IMR-90 (cell line): ENCODE measurements around the gene B4GALT7. TPM values are rescaled to one million over a fixed set of nuclear protein-coding genes. Genes with fewer than 3 reads are reported as not detected.

Experiments used
- ATAC-seq: fragments of 200-7000 bp; cut with Tn5 transposase; 2 replicates; pipeline ENCODE4 v1.9.1; 2020; ENCODE audit warnings: low read depth, mild to moderate bottlenecking, moderate library complexity
- BruUV-seq: library from RNA; stranded (reverse); fragments of 400-500 nt; replicated peaks from 2 replicates; lab custom pipeline; 2021; lab: Mats Ljungman, UMichigan
- CTCF ChIA-PET: fragments of 300-600 bp; formaldehyde crosslinking; extraction: SDS; loops from one replicate; lab custom pipeline; 2021; ENCODE audit warnings: antibody characterized with exemption; lab: Yijun Ruan, JAX
- POLR2A ChIA-PET: fragments of 300-600 bp; sonication (Branson Sonifier 250); formaldehyde crosslinking; loops from one replicate; lab custom pipeline; 2022; ENCODE audit warnings: antibody characterized with exemption; ENCODE audit not compliant: unreplicated experiment; lab: Charles Lee
- DNase-seq: peaks from one replicate; pipeline ENCODE4 v3.0.0; 2013
- H2AFZ ChIP-seq: replicated peaks from 2 replicates; pipeline ENCODE3; 2013; ENCODE audit warnings: low read length, mild to moderate bottlenecking; ENCODE audit not compliant: poor library complexity
- H2AK5ac ChIP-seq: 2 replicates; pipeline ENCODE4 v1.6.1; 2013; ENCODE audit warnings: low read depth, low read length, inconsistent platforms
- H2AK9ac ChIP-seq: replicated peaks from 2 replicates; pipeline ENCODE3; 2013; ENCODE audit warnings: mild to moderate bottlenecking, low read depth, low read length, moderate library complexity; ENCODE audit not compliant: poor library complexity
- H2BK120ac ChIP-seq: 2 replicates; pipeline ENCODE4 v1.6.1; 2013; ENCODE audit warnings: low read depth, low read length, inconsistent platforms
- H2BK15ac ChIP-seq: 3 replicates; pipeline ENCODE4 v1.6.1; 2013; ENCODE audit warnings: low read depth, low read length, inconsistent platforms
- H2BK20ac ChIP-seq: 2 replicates; pipeline ENCODE4 v1.6.1; 2013; ENCODE audit warnings: low read depth, mild to moderate bottlenecking, inconsistent platforms, low read length, moderate library complexity
- H2BK5ac ChIP-seq: 2 replicates; pipeline ENCODE4 v1.6.1; 2013; ENCODE audit warnings: mild to moderate bottlenecking, low read depth, low read length, inconsistent platforms; ENCODE audit not compliant: poor library complexity, severe bottlenecking
- H3K14ac ChIP-seq: replicated peaks from 2 replicates; pipeline ENCODE4 v1.6.1; 2013; ENCODE audit warnings: low read depth, low read length, inconsistent platforms
- H3K18ac ChIP-seq: 2 replicates; pipeline ENCODE4 v1.6.1; 2013; ENCODE audit warnings: low read depth, low read length, control low read depth
- H3K23ac ChIP-seq: 2 replicates; pipeline ENCODE4 v1.6.1; 2013; ENCODE audit warnings: low read depth, low read length, inconsistent platforms
- H3K27ac ChIP-seq: 2 replicates; pipeline ENCODE4 v1.5.1; 2013; ENCODE audit warnings: mild to moderate bottlenecking, control low read depth, low read length; ENCODE audit not compliant: insufficient read depth
- H3K27me3 ChIP-seq: 2 replicates; pipeline ENCODE4 v1.6.1; 2013; ENCODE audit warnings: low read length; ENCODE audit not compliant: control insufficient read depth, insufficient read depth
- H3K36me3 ChIP-seq: 2 replicates; pipeline ENCODE4 v1.6.1; 2013; ENCODE audit warnings: low read length, mixed read lengths; ENCODE audit not compliant: control insufficient read depth, insufficient read depth
- H3K4ac ChIP-seq: 2 replicates; pipeline ENCODE4 v1.6.1; 2013; ENCODE audit warnings: low read depth, low read length, inconsistent platforms
- H3K4me1 ChIP-seq: 2 replicates; pipeline ENCODE4 v1.6.1; 2013; ENCODE audit warnings: low read length, mixed read lengths; ENCODE audit not compliant: control insufficient read depth, insufficient read depth
- H3K4me2 ChIP-seq: 2 replicates; pipeline ENCODE4 v1.6.1; 2013; ENCODE audit warnings: low read depth, mild to moderate bottlenecking, control low read depth, low read length, moderate library complexity
- H3K4me3 ChIP-seq: 2 replicates; pipeline ENCODE4 v1.5.1; 2013; ENCODE audit warnings: low read depth, mild to moderate bottlenecking, control low read depth, low read length, moderate library complexity; ENCODE audit not compliant: insufficient read depth
- H3K56ac ChIP-seq: 2 replicates; pipeline ENCODE4 v1.6.1; 2013; ENCODE audit warnings: low read length, inconsistent platforms; ENCODE audit not compliant: insufficient read depth; ENCODE audit errors: extremely low read depth
- H3K79me1 ChIP-seq, 2 experiments: 2 replicates each; pipeline ENCODE4 v1.6.1; 2013; ENCODE audit warnings: low read length in 2 of 2, inconsistent platforms in 1 of 2, low read depth in 1 of 2
- H3K9ac ChIP-seq: 2 replicates; pipeline ENCODE4 v1.6.1; 2013; ENCODE audit warnings: low read depth, low read length, control low read depth
- H3K9me1 ChIP-seq: 2 replicates; pipeline ENCODE4 v1.6.1; 2013; ENCODE audit warnings: low read length, inconsistent platforms; ENCODE audit not compliant: insufficient read depth
- H3K9me3 ChIP-seq: 2 replicates; pipeline ENCODE4 v1.6.1; 2013; ENCODE audit warnings: low read length; ENCODE audit not compliant: control insufficient read depth, insufficient read depth
- H4K20me1 ChIP-seq: 2 replicates; pipeline ENCODE4 v1.6.1; 2013; ENCODE audit warnings: low read length, inconsistent platforms; ENCODE audit not compliant: insufficient read depth
- H4K5ac ChIP-seq: 2 replicates; pipeline ENCODE4 v1.6.1; 2013; ENCODE audit warnings: mild to moderate bottlenecking, low read depth, low read length, control low read depth
- H4K8ac ChIP-seq, 2 experiments: 2 replicates each; pipeline ENCODE4 v1.6.1; 2013; ENCODE audit warnings: low read depth in 2 of 2, low read length in 2 of 2, control low read depth in 1 of 2, inconsistent platforms in 1 of 2
- H4K91ac ChIP-seq: 2 replicates; pipeline ENCODE4 v1.6.1; 2013; ENCODE audit warnings: low read depth, low read length, inconsistent platforms; ENCODE audit not compliant: insufficient read depth
- BHLHE40 ChIP-seq: fragments of 150-350 bp; IDR thresholded peaks from 2 replicates; pipeline ENCODE4 v1.6.1; 2016; ENCODE audit warnings: mild to moderate bottlenecking, low read depth, low read length
- CEBPB ChIP-seq: IDR thresholded peaks from 2 replicates; pipeline ENCODE4 v1.6.1; 2012; ENCODE audit warnings: low read depth, low read length, improper control_type of control experiment
- CHD1 ChIP-seq: IDR thresholded peaks from 2 replicates; pipeline ENCODE4 v1.6.1; 2012; ENCODE audit warnings: low read depth, low read length, improper control_type of control experiment
- CTCF ChIP-seq: conservative IDR thresholded peaks from 2 replicates; pipeline ENCODE4 v1.5.1; 2012; ENCODE audit warnings: mild to moderate bottlenecking, low read depth, low read length, improper control_type of control experiment
- ELK1 ChIP-seq: fragments of 150-350 bp; IDR thresholded peaks from 2 replicates; pipeline ENCODE4 v1.6.1; 2016; ENCODE audit warnings: low read depth, mild to moderate bottlenecking, low read length, moderate library complexity, borderline replicate concordance
- FOS ChIP-seq: fragments of 150-350 bp; IDR thresholded peaks from 2 replicates; pipeline ENCODE4 v1.6.1; 2016; ENCODE audit warnings: low read depth, low read length
- MAFK ChIP-seq: IDR thresholded peaks from 2 replicates; pipeline ENCODE4 v1.6.1; 2012; ENCODE audit warnings: low read depth, low read length, improper control_type of control experiment
- MAZ ChIP-seq: IDR thresholded peaks from 2 replicates; pipeline ENCODE4 v1.6.1; 2012; ENCODE audit warnings: low read depth, mild to moderate bottlenecking, low read length, improper control_type of control experiment, moderate library complexity, borderline replicate concordance
- MXI1 ChIP-seq: IDR thresholded peaks from 2 replicates; pipeline ENCODE4 v1.6.1; 2012; ENCODE audit warnings: low read depth, mild to moderate bottlenecking, low read length, moderate library complexity, borderline replicate concordance
- NFE2L2 ChIP-seq: fragments of 150-350 bp; IDR thresholded peaks from 2 replicates; pipeline ENCODE4 v1.6.1; 2016; ENCODE audit warnings: low read depth, mild to moderate bottlenecking, low read length
- POLR2A ChIP-seq: IDR thresholded peaks from 2 replicates; pipeline ENCODE4 v1.6.1; 2012; ENCODE audit warnings: mild to moderate bottlenecking, low read depth, low read length
- RAD21 ChIP-seq: IDR thresholded peaks from 2 replicates; pipeline ENCODE4 v1.6.1; 2012; ENCODE audit warnings: low read length, improper control_type of control experiment
- RCOR1 ChIP-seq: IDR thresholded peaks from 2 replicates; pipeline ENCODE4 v1.6.1; 2012; ENCODE audit warnings: mild to moderate bottlenecking, low read length, improper control_type of control experiment; ENCODE audit not compliant: insufficient replicate concordance
- RFX5 ChIP-seq: IDR thresholded peaks from 2 replicates; pipeline ENCODE4 v1.8.0; 2012; ENCODE audit warnings: low read depth, mild to moderate bottlenecking, low read length, moderate library complexity
- USF2 ChIP-seq: fragments of 150-350 bp; IDR thresholded peaks from 2 replicates; pipeline ENCODE4 v1.6.1; 2017; ENCODE audit warnings: mild to moderate bottlenecking, antibody characterized with exemption, low read length, low read depth
- WGBS, 2 experiments: methylation state at CpG; one replicate each; pipeline versions ENCODE4 v1.1.5 to v1.1.7; 2013; ENCODE audit warnings: missing lambda C conversion rate in 2 of 2; ENCODE audit not compliant: insufficient read length in 1 of 2; ENCODE audit errors: extremely low coverage in 2 of 2; 5-methylcytosine and 5-hydroxymethylcytosine counted together
- dilution Hi-C: fragments of 300-500 bp; cut with HindIII; formaldehyde crosslinking; loops from one replicate; pipeline ENCODE4 v1.14.3; 2018; ENCODE audit warnings: low sequenced_read_pairs; ENCODE audit not compliant: unreplicated experiment
- in situ Hi-C: fragments of 300-500 bp; cut with MboI; formaldehyde crosslinking; loops from 3 replicates; pipeline ENCODE4 v1.14.3; 2019; ENCODE audit warnings: low sequenced_read_pairs, inconsistent platforms, mixed read lengths
- intact Hi-C: fragments of 100-400 bp; cut with micrococcal nuclease; formaldehyde crosslinking; loops from 2 replicates; pipeline ENCODE4 v1.10.0; 2022
- polyA plus RNA-seq, 3 experiments: library from polyadenylated mRNA; depleted of rRNA; stranded (reverse); fragments of >200 nt; gene quantifications; 2 replicates each; pipeline ENCODE4 v1.2.3, GENCODE V29; 2012; ENCODE audit warnings: low replicate concordance in 1 of 3
- total RNA-seq: library from RNA; depleted of rRNA; stranded (reverse); fragments of >200 nt; gene quantifications from 2 replicates; pipeline ENCODE4 v1.2.3, GENCODE V29; 2012

The B4GALT7 gene
- total and polyA plus RNA-seq, 2 of the 4 experiments (the other 2 are of a cell fraction) = 29.2 to 79.6 TPM

- WGBS, 2 experiments = no CpG with 5 or more reads among the region's 8 CpGs
- peak overlapping the region; percentile 100 for H2AK9ac ChIP-seq
- H2BK5ac ChIP-seq = no peak overlapping the region
- H2AFZ ChIP-seq = peak overlapping the region; percentile 98
- dilution Hi-C loops = no loop called here
- H3K9me1 ChIP-seq = peaks cover 19% of the 10 kb centered on the region
- H3K14ac ChIP-seq = peak overlapping the region; percentile 87
- peak overlapping the region; percentile 31; the same call in 1 of the 2 replicates for H4K5ac ChIP-seq
- intact Hi-C loops = loop anchor here (2.0 kb wide), 2 partner anchors 39 to 75 kb away; partner anchors contain the start of gene DDX41
- no peak for TF ChIP-seq MXI1
- no peak for TF ChIP-seq NFE2L2
- no peak for TF ChIP-seq POLR2A
- TF ChIP-seq MAZ = no peak
- no peak for TF ChIP-seq ELK1
- TF ChIP-seq RAD21 = no peak
- no peak for TF ChIP-seq USF2
- TF ChIP-seq RFX5 = no peak
- no peak for TF ChIP-seq CTCF
- TF ChIP-seq FOS = no peak
- TF ChIP-seq BHLHE40 = no peak
- no peak for TF ChIP-seq MAFK
- no peak for TF ChIP-seq CHD1
- TF ChIP-seq RCOR1 = no peak
- no peak for TF ChIP-seq CEBPB
- H3K4me3 ChIP-seq = peak overlapping the region; percentile 80
- no peak overlapping the region for H2BK120ac ChIP-seq
- in situ Hi-C loops = no loop called here
- H2AK5ac ChIP-seq = no peak overlapping the region; the same call in 1 of the 2 replicates
- no peaks in the 10 kb centered on the region for H3K9me3 ChIP-seq
- DNase-seq = no peak
- peak overlapping the region; percentile 87 to 97; a peak in 3 of 4 replicates for H4K8ac ChIP-seq
- ChIA-PET POLR2A (no interaction called here), CTCF (no interaction called here)
- H3K4me2 ChIP-seq = peak overlapping the region; percentile 94
- H3K23ac ChIP-seq = no peak overlapping the region
- H2BK15ac ChIP-seq = no peak overlapping the region; the same call in 2 of the 3 replicates
- peaks cover 8% of the 10 kb centered on the region; the same call in 1 of the 2 replicates for H4K20me1 ChIP-seq
- no TSS peak for BruUV-seq
- 0 out of 2 replicates have a peak overlapping the region, but pooled peaks have one; percentile 69 for H3K56ac ChIP-seq
- no peak overlapping the region for H3K18ac ChIP-seq
- no peak overlapping the region; the same call in 1 of the 2 replicates for H2BK20ac ChIP-seq
- H3K27me3 ChIP-seq = no peaks in the 10 kb centered on the region
- peak overlapping the region; percentile 64; the same call in 1 of the 2 replicates for H3K4ac ChIP-seq
- H3K79me1 ChIP-seq = peaks cover 15 to 43% of the 10 kb centered on the region in 2 experiments
- H3K27ac ChIP-seq = no peak overlapping the region
- peaks cover 3% of the 10 kb centered on the region; the same call in 1 of the 2 replicates for H3K4me1 ChIP-seq
- H3K36me3 ChIP-seq = peaks cover 32% of the 10 kb centered on the region
- H4K91ac ChIP-seq = no peak overlapping the region
- no peak for ATAC-seq
- H3K9ac ChIP-seq = peak overlapping the region; percentile 30; the same call in 1 of the 2 replicates
These were observed 8.3 kb upstream of the B4GALT7 start for GRCh38 chr5:177591690-177592009.
